Activated CD4-positive, alpha-beta T cell treated with anti-CD3 and anti-CD28 coated beads, Interleukin-2, amount 50 U/mL, for 1 hour (primary cell): ENCODE results near the gene C5orf24.
"Not testable (repeated sequence)": the region's sequence is repeated elsewhere in the genome, so short reads cannot be mapped to it uniquely, and the experiment has no call there.

Source experiments
- DNase-seq: peaks from one replicate; pipeline ENCODE4 v3.0.0-alpha.2; 2020

C5orf24 gene

GRCh38 chr5:134864707-134865106, 18.9 kb downstream of the C5orf24 start:
- DNase-seq: no peak

- peak; percentile 8 for DNase-seq
Observed at GRCh38 chr5:134873494-134873893, 27.7 kb downstream of the C5orf24 start.

- peak; percentile 77 for DNase-seq
Observed at GRCh38 chr5:134873987-134874830, 28.4 kb downstream of the C5orf24 start, which contains the start of gene TXNDC15. Gene TXNDC15 (plus strand): TSS chr5:134874371. CDS start chr5:134874428, 57 bp downstream.

- peak; percentile 9 for DNase-seq
Observed at GRCh38 chr5:134874831-134875655, 29.3 kb downstream of the C5orf24 start.

GRCh38 chr5:134877159-134877558, 31.4 kb downstream of the C5orf24 start:
- no peak for DNase-seq

GRCh38 chr5:134878403-134878802, 32.6 kb downstream of the C5orf24 start:
- no peak for DNase-seq

GRCh38 chr5:134879456-134879855, 33.7 kb downstream of the C5orf24 start:
- no peak for DNase-seq

- not testable (repeated sequence) for DNase-seq
Observed at GRCh38 chr5:134880937-134881336, 35.2 kb downstream of the C5orf24 start.

GRCh38 chr5:134881711-134882110, 35.9 kb downstream of the C5orf24 start:
- not testable (repeated sequence) for DNase-seq

- no peak for DNase-seq
Observed at GRCh38 chr5:134887593-134888159, 41.9 kb downstream of the C5orf24 start.

- no peak for DNase-seq
Observed at GRCh38 chr5:134889335-134889734, 43.6 kb downstream of the C5orf24 start.

GRCh38 chr5:134891473-134891872, 45.7 kb downstream of the C5orf24 start:
- DNase-seq: no peak

- no peak for DNase-seq
Observed at GRCh38 chr5:134892282-134892681, 46.5 kb downstream of the C5orf24 start.

GRCh38 chr5:134892926-134893325, 47.2 kb downstream of the C5orf24 start:
- no peak for DNase-seq

- DNase-seq: no peak
Observed at GRCh38 chr5:134893748-134894505, 48.2 kb downstream of the C5orf24 start.

GRCh38 chr5:134902071-134902801, 56.5 kb downstream of the C5orf24 start:
- DNase-seq: no peak

GRCh38 chr5:134904610-134905245, 59.0 kb downstream of the C5orf24 start, which contains the start of gene PCBD2:
Gene PCBD2 (plus strand): TSS chr5:134905131. CDS start chr5:134905140, 9 bp downstream.
- peak; percentile 93 for DNase-seq

- peak; percentile 62 for DNase-seq
Observed at GRCh38 chr5:134905246-134905996, 59.7 kb downstream of the C5orf24 start.

- DNase-seq: no peak
Observed at GRCh38 chr5:134906811-134907210, 61.0 kb downstream of the C5orf24 start.
